KMS-11 (cell line): ENCODE measurements around the gene ZNF446.

Experiments
- H2AFZ ChIP-seq: fragments of 200-600 bp; sonication (generic); 2 replicates; pipeline ENCODE4 v1.6.1; 2016; ENCODE audit warnings: antibody characterized with exemption, mixed run types, low read depth
- H3K27ac ChIP-seq: fragments of 200-600 bp; sonication (generic); 2 replicates; pipeline ENCODE4 v1.6.1; 2016; ENCODE audit warnings: mild to moderate bottlenecking, mixed run types
- H3K27me3 ChIP-seq: fragments of 200-600 bp; sonication (generic); 2 replicates; pipeline ENCODE4 v1.6.1; 2017; ENCODE audit warnings: mild to moderate bottlenecking, low read depth, mixed run types, moderate library complexity; ENCODE audit not compliant: insufficient read depth
- H3K36me3 ChIP-seq: fragments of 200-600 bp; sonication (generic); 2 replicates; pipeline ENCODE4 v1.6.1; 2017; ENCODE audit warnings: mild to moderate bottlenecking, mixed run types; ENCODE audit not compliant: insufficient read depth
- H3K4me1 ChIP-seq: fragments of 200-600 bp; sonication (generic); 2 replicates; pipeline ENCODE4 v1.6.1; 2016; ENCODE audit warnings: mild to moderate bottlenecking, low read depth, mixed run types; ENCODE audit not compliant: poor library complexity, severe bottlenecking
- H3K4me2 ChIP-seq: fragments of 200-600 bp; sonication (generic); 2 replicates; pipeline ENCODE4 v1.7.0; 2016; ENCODE audit warnings: mild to moderate bottlenecking, mixed run types
- H3K4me3 ChIP-seq: fragments of 200-600 bp; sonication (generic); IDR thresholded peaks from 2 replicates; pipeline ENCODE4 v1.6.1; 2017; ENCODE audit warnings: low read depth, low read length, mixed read lengths; ENCODE audit not compliant: insufficient read depth
- H3K79me2 ChIP-seq: fragments of 200-600 bp; sonication (generic); 2 replicates; pipeline ENCODE4 v1.6.1; 2016; ENCODE audit warnings: low read depth, mixed run types; ENCODE audit not compliant: insufficient read depth
- H3K9ac ChIP-seq: fragments of 200-600 bp; sonication (generic); 2 replicates; pipeline ENCODE4 v1.6.1; 2016; ENCODE audit warnings: mild to moderate bottlenecking, mixed run types
- H4K20me1 ChIP-seq: fragments of 200-600 bp; sonication (generic); 2 replicates; pipeline ENCODE4 v1.6.1; 2016; ENCODE audit warnings: mild to moderate bottlenecking, mixed run types; ENCODE audit not compliant: insufficient read depth
- TF ChIP-seq, protein P1 (sequence below): fragments of 200-600 bp; sonication (generic); conservative IDR thresholded peaks from 2 replicates; pipeline ENCODE4 v1.6.1; 2017; ENCODE audit warnings: low read depth, mild to moderate bottlenecking, antibody characterized with exemption, low read length, moderate library complexity, mixed read lengths

Gene ZNF446

DNA sequence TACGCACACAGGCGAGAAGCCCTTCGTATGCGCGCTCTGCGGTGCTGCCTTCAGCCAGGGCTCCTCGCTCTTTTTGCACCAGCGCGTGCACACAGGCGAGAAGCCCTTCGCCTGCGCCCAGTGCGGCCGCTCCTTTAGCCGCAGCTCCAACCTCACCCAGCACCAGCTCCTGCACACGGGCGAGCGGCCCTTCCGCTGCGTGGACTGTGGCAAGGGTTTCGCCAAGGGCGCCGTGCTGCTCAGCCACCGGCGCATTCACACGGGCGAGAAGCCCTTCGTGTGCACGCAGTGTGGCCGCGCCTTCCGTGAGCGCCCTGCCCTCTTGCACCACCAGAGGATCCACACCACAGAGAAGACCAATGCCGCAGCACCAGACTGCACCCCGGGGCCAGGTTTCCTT, 20.0 kb upstream of the ZNF446 start:
- Histone ChIP-seq H3K4me3 (no peak overlapping the region), H3K4me1 (no peaks in the 10 kb centered on the region), H3K36me3 (no peaks in the 10 kb centered on the region), H3K27ac (no peak overlapping the region), H3K9ac (no peak overlapping the region), H3K4me2 (no peak overlapping the region), H4K20me1 (no peaks in the 10 kb centered on the region), H2AFZ (no peak overlapping the region), H3K27me3 (no peaks in the 10 kb centered on the region), H3K79me2 (no peaks in the 10 kb centered on the region)
- TF ChIP-seq, protein P1, sequence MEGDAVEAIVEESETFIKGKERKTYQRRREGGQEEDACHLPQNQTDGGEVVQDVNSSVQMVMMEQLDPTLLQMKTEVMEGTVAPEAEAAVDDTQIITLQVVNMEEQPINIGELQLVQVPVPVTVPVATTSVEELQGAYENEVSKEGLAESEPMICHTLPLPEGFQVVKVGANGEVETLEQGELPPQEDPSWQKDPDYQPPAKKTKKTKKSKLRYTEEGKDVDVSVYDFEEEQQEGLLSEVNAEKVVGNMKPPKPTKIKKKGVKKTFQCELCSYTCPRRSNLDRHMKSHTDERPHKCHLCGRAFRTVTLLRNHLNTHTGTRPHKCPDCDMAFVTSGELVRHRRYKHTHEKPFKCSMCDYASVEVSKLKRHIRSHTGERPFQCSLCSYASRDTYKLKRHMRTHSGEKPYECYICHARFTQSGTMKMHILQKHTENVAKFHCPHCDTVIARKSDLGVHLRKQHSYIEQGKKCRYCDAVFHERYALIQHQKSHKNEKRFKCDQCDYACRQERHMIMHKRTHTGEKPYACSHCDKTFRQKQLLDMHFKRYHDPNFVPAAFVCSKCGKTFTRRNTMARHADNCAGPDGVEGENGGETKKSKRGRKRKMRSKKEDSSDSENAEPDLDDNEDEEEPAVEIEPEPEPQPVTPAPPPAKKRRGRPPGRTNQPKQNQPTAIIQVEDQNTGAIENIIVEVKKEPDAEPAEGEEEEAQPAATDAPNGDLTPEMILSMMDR: no peak

DNA sequence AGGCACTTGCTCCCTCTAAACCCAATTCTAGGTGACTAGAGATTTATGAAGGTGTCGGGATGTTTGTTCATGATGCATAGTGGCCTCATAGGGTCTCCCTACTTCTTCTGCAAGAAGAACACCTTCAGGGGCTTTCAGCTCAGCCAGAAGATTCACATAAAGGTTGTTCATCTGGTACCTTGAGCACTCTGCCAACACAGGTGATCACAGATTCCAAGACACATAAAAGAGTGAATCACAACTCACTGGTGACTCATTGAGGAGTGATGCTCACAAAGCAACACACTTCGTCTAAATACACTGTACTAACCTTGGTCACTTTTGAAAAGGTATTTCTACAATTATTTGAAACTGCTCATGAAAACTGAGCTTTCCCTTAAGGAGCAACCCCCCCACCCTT, 16.1 kb upstream of the ZNF446 start:
- H4K20me1 ChIP-seq: no peaks in the 10 kb centered on the region
- H3K9ac ChIP-seq: no peak overlapping the region
- H2AFZ ChIP-seq: no peak overlapping the region
- H3K27ac ChIP-seq: no peak overlapping the region
- TF ChIP-seq, protein P1: no peak
- no peaks in the 10 kb centered on the region for H3K4me1 ChIP-seq
- no peaks in the 10 kb centered on the region for H3K36me3 ChIP-seq
- no peak overlapping the region for H3K4me3 ChIP-seq
- no peak overlapping the region for H3K4me2 ChIP-seq
- no peaks in the 10 kb centered on the region for H3K27me3 ChIP-seq
- no peaks in the 10 kb centered on the region for H3K79me2 ChIP-seq

DNA sequence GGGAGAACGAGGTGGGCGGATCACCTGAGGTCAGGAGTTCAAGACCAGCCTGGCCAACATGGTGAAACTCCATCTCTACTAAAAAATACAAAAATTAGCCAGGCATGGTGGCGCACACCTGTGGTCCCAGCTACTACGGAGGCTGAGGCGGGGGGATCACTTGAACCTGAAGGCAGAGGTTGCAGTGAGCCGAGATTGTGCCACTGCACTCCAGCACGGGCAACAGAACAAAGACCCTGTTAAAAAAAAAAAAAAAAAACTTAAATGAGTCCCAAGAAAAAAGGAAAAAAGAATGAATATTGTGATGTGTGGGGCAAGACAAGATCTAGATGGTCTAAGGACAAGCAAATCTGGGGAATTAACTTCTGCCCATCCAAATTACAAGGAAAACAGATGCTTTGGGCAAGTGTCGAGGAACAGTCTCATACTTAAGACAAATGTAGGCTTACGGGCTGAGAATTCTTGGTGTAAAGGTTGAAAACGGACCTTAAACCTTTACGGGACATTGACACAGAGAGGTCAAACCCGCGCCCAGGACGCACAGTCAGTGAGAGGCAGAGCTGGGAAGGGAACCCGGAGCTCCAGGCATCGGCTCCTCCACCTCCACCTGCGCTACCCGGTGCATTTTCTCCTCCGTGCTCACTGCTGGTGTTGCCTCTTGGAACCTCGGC, 9.9 kb upstream of the ZNF446 start:
- no peak overlapping the region; the same call in 1 of the 2 replicates for H3K9ac ChIP-seq
- TF ChIP-seq, protein P1: no peak

DNA sequence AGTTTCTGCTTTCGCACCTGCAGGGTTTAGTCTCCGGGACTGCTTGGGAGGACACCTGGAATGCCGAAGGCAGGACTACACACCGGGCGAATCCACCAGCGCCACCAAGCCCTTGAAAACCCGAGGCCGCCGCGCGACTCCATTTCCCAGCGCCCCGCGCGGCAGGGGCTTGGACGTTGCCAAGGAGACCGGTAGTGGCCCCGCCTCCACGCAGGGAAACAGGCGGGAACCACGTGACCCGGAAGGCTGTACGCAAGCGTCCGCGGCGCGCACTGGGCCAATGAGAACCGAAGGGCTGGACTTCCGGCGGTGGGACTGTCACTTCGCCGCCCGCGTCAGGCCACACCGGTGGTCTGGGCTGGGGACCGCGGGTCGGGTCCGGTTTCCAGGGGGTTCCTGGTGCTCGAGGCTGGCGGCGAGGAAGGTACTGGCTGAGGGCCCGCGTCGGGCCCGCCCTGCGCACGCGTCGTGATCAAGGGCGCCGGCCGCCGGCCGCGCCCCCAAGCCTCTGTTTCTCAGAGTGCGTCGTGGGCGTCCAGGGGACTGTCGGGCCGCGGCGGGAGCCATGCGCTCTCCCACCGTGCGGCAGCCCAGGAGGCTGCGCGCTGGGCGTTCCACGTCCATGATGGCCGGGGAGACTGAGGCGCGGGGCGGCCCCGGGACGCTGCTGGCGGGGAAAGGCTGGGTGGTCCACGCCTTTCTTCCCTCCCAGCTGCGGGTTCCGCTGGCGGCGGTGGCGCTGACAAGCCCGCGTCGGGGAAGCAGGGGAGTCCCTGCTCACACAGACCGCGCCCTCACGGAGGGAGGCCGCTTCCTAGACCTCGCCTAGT, 9.2 kb upstream of the ZNF446 start, which contains the start of gene ZNF324:
Gene ZNF324, plus strand, starts transcription at position 321 of the 830 bp plus-strand sequence. CDS start 2,106 bp downstream, outside the sequence.
- Histone ChIP-seq H3K4me2 (peak within 1 kb of the TSS; percentile 65), H2AFZ (peak within 1 kb of the TSS; percentile 75), H4K20me1 (no peaks in the 10 kb centered on the region), H3K4me1 (peaks cover 6% of the 10 kb centered on the region), H3K4me3 (no peak within 1 kb of the TSS), H3K36me3 (no peaks in the 10 kb centered on the region; the same call in 1 of the 2 replicates), H3K79me2 (peaks cover 13% of the 10 kb centered on the region; the same call in 1 of the 2 replicates), H3K27ac (no peak within 1 kb of the TSS), H3K9ac (peak within 1 kb of the TSS; percentile 56), H3K27me3 (peaks cover 10% of the 10 kb centered on the region; the same call in 1 of the 2 replicates)
- TF ChIP-seq, protein P1: no peak

More for the DNA sequence above, 9.9 kb upstream of the ZNF446 start:
- H4K20me1 ChIP-seq: no peaks in the 10 kb centered on the region
- peaks cover 10% of the 10 kb centered on the region; the same call in 1 of the 2 replicates for H3K27me3 ChIP-seq
- H3K4me3 ChIP-seq: no peak overlapping the region
- peak overlapping the region; percentile 49; the same call in 1 of the 2 replicates for H3K4me2 ChIP-seq
- H3K4me1 ChIP-seq: peaks cover 6% of the 10 kb centered on the region
- peak overlapping the region; percentile 75 for H2AFZ ChIP-seq
- peaks cover 13% of the 10 kb centered on the region; the same call in 1 of the 2 replicates for H3K79me2 ChIP-seq
- no peaks in the 10 kb centered on the region for H3K36me3 ChIP-seq
- H3K27ac ChIP-seq: no peak overlapping the region
